Activated CD4-positive, alpha-beta memory T cell treated with anti-CD3 and anti-CD28 coated beads for 36 hours (primary cell): ENCODE results near the gene STRN3. TPM values are rescaled to one million over a fixed set of nuclear protein-coding genes. Genes with fewer than 3 reads are reported as not detected.

Source experiments
- CTCF ChIA-PET: fragments of 350-600 bp; sonication (Branson Sonifier 250); formaldehyde crosslinking; loops from one replicate; lab custom pipeline; 2021; ENCODE audit warnings: antibody characterized with exemption, inconsistent platforms; lab: Charles Lee
- POLR2A ChIA-PET: fragments of 350-600 bp; sonication (Branson Sonifier 250); formaldehyde crosslinking; loops from one replicate; lab custom pipeline; 2021; ENCODE audit warnings: antibody characterized with exemption; lab: Charles Lee
- DNase-seq: peaks from one replicate; pipeline ENCODE4 v3.0.0-alpha.2; 2020
- H3K27ac Mint-ChIP-seq: one replicate; pipeline ENCODE4 v1.8.0; 2021; ENCODE audit warnings: mixed read lengths
- H3K27me3 Mint-ChIP-seq: one replicate; pipeline ENCODE4 v1.8.0; 2021; ENCODE audit warnings: mixed read lengths
- H3K36me3 Mint-ChIP-seq: one replicate; pipeline ENCODE4 v1.8.0; 2021; ENCODE audit warnings: mixed read lengths
- H3K4me1 Mint-ChIP-seq: one replicate; pipeline ENCODE4 v1.8.0; 2021; ENCODE audit warnings: low read depth, mixed read lengths
- H3K4me3 Mint-ChIP-seq: one replicate; pipeline ENCODE4 v1.8.0; 2021; ENCODE audit warnings: mild to moderate bottlenecking, mixed read lengths
- H3K9me3 Mint-ChIP-seq: one replicate; pipeline ENCODE4 v1.8.0; 2021; ENCODE audit warnings: mixed read lengths
- intact Hi-C: fragments of 100-400 bp; cut with micrococcal nuclease; formaldehyde crosslinking; loops from one replicate; pipeline ENCODE4 v1.15.1; 2023
- total RNA-seq, 2 experiments: library from RNA; stranded (reverse); gene quantifications; one replicate each; pipeline ENCODE4 v1.2.3, GENCODE V29; 2021

The STRN3 gene
- total RNA-seq, 2 experiments from 2014 or later = 17.4 to 19.4 TPM

DNA sequence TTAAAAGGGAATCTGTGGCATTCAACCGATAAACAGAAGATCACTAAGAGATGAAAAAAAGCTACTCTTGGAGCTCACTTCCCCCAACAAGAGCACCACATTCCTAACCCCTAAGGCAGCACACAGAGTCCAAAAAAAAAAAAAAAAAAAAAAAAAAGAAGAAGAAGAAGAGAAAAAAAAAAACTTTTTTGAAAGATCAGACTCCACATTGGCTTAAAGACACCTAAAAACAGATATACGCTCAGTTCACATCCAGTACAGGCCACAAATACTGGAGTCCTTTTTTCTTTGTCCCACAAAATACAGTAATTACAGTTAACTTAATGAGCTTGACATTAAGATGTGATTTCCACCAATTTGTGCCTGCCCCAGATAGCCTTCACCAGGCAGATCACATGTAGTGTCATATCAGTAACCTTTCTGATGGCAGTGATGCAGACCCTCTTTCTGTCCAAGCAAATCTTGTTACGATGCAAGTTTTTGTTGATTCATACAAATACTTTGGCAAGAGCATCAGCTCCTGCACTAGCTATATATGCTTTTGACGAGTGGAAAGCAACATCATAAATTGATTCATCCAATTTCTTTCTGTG lies 131.2 kb downstream of the STRN3 start:
- peaks cover 17% of the 10 kb centered on the region for H3K36me3 Mint-ChIP-seq

DNA sequence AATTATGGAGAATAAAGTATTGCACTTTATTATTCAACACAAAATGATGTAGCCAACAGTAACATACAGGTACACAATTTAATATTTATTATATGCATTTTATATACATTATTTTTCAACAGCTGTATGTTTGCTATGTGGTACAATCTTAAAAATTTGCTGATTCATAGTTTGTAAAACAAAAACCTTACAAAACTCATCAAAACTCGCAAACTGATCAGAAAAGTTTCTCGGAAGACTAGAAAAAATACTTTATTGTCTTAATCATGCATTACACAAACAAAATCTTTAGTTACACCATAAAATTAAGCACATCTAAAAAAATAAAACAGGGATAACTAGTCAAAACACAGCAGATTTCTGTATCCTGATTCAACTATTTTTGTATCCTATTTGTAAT lies 132.4 kb downstream of the STRN3 start:
- intact Hi-C loops = no loop called here
- H3K27ac Mint-ChIP-seq = no peak overlapping the region
- peaks cover 17% of the 10 kb centered on the region for H3K36me3 Mint-ChIP-seq
- H3K4me1 Mint-ChIP-seq = peaks cover 5% of the 10 kb centered on the region
- POLR2A ChIA-PET = no interaction called here
- H3K27me3 Mint-ChIP-seq = no peaks in the 10 kb centered on the region
- no peaks in the 10 kb centered on the region for H3K9me3 Mint-ChIP-seq
- CTCF ChIA-PET = no interaction called here
- DNase-seq = no peak
- H3K4me3 Mint-ChIP-seq = no peak overlapping the region

More for the DNA sequence above, 131.2 kb downstream of the STRN3 start:
- no peak overlapping the region for H3K4me3 Mint-ChIP-seq
- no peaks in the 10 kb centered on the region for H3K9me3 Mint-ChIP-seq
- peaks cover 2% of the 10 kb centered on the region for H3K4me1 Mint-ChIP-seq
- no peak overlapping the region for H3K27ac Mint-ChIP-seq
- ChIA-PET POLR2A (no interaction called here), CTCF (interaction anchor here (0.6 to 0.8 kb wide), 2 partner anchors 16 to 324 kb away, joined by 3 to 5 read pairs; no protein-coding TSS in a partner anchor)
- DNase-seq = no peak
- intact Hi-C loops = no loop called here
- H3K27me3 Mint-ChIP-seq = no peaks in the 10 kb centered on the region

DNA sequence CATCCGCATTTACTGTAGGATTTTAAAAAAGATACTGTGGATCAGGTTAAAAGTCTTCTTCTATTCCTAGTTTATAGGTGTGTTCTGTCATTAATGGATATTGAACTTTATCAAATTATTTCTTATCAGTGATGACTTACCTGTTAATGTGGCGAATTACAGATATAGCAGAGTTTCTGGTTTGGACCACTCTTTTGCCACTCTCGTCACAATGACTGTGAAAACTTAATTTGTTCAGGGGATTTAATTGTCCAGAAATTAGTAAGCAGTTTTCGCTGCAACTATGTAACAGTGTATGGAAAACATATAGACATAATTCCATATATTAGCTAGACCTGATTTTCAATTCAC lies 137.0 kb downstream of the STRN3 start:
- peaks cover 6% of the 10 kb centered on the region for H3K4me1 Mint-ChIP-seq
- ChIA-PET CTCF (no interaction called here), POLR2A (no interaction called here)
- no peaks in the 10 kb centered on the region for H3K36me3 Mint-ChIP-seq
- no peaks in the 10 kb centered on the region for H3K27me3 Mint-ChIP-seq
- no peak for DNase-seq
- H3K9me3 Mint-ChIP-seq = no peaks in the 10 kb centered on the region
- intact Hi-C loops = no loop called here
- no peak overlapping the region for H3K27ac Mint-ChIP-seq
- H3K4me3 Mint-ChIP-seq = no peak overlapping the region

DNA sequence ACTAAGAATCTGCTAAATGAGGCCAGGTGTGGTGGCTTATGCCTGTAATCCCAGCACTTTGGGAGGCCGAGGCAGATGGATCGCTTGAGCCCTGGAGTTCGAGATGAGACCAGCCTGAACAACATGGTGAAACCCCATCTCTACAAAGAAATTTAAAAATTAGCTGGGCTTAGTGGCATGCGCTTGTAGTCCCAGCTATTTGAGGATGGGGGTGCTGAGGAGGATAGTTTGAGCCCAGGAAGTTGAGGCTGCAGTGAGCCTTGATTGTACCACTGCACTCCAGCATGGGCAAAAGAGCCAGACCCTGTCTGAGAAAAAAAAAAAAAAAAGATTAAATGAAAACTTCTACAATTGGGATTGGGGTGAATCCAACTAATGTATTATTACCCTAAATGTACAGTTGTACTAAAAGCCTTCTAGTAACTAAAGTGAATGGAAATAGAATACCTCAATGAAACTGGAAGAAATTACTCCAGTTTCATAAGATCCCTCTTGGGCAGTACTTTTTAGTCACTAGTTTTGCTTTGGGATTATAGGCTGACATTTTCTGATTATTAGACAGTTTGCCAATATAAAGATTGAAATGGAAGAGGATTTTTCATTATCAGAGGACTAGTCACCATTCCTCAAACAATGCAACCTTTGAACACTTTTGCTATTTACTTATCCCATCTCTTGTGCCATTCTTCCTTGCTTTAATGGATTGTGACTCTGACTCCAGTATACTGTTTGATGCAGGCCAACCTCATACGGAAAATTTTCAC lies 137.5 kb downstream of the STRN3 start:
- DNase-seq = no peak
- CTCF ChIA-PET = no interaction called here
- H3K27ac Mint-ChIP-seq = no peak overlapping the region
- POLR2A ChIA-PET = interaction anchor here (0.7 kb wide), 1 partner anchor 1442 kb away, joined by 3 read pairs; no protein-coding TSS in a partner anchor
- peaks cover 6% of the 10 kb centered on the region for H3K4me1 Mint-ChIP-seq
- no peak overlapping the region for H3K4me3 Mint-ChIP-seq
- intact Hi-C loops = no loop called here
- H3K9me3 Mint-ChIP-seq = no peaks in the 10 kb centered on the region
- H3K36me3 Mint-ChIP-seq = no peaks in the 10 kb centered on the region
- H3K27me3 Mint-ChIP-seq = no peaks in the 10 kb centered on the region

DNA sequence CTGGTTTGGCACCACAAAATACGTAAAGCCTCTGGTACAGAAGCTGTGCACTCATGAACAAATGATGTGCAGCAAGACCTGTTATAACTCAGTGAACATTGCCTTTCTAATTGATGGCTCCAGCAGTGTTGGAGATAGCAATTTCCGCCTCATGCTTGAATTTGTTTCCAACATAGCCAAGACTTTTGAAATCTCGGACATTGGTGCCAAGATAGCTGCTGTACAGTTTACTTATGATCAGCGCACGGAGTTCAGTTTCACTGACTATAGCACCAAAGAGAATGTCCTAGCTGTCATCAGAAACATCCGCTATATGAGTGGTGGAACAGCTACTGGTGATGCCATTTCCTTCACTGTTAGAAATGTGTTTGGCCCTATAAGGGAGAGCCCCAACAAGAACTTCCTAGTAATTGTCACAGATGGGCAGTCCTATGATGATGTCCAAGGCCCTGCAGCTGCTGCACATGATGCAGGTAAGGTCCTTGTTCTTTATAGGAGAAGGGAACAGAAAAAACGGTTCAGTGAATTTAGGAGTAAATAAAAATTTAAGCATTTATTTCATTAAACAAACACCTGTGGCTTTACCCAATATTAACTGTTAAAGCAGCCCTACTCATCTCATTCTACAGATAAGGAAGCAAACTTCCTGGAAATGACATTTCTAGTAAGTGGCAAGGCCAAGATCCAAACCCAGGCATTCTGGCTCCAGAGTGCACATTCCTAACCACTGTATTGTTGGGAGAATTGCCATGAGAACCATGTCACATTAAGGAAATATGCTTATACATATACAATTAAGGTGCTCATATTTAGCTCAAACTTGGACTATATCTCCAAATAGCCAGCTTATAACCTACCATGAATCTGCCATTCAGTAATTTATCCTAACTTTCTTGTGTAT lies 140.1 kb downstream of the STRN3 start:
- no peaks in the 10 kb centered on the region for H3K9me3 Mint-ChIP-seq
- H3K27ac Mint-ChIP-seq = no peak overlapping the region
- no peak overlapping the region for H3K4me3 Mint-ChIP-seq
- no peaks in the 10 kb centered on the region for H3K36me3 Mint-ChIP-seq
- H3K27me3 Mint-ChIP-seq = no peaks in the 10 kb centered on the region
- DNase-seq = no peak
- ChIA-PET CTCF (no interaction called here), POLR2A (no interaction called here)
- intact Hi-C loops = no loop called here
- peaks cover 6% of the 10 kb centered on the region for H3K4me1 Mint-ChIP-seq

DNA sequence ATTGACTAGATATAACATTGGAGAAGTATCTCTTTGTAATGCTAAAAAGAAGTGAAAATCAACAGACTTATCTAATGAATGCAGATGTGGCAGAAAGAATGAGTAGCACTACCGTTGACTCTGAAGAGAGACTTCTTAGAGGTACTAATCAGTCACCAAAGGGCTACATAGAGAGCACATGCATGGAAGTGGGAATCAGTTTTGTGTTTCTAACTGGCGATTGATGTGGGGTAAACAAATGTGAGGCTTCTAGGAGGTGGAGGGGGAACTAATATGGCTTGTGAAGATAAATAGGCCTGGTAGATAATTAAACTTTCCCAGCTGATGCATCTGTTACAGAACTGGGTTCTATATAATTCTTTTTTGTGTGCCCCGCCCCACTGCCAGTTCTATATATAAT lies 141.3 kb downstream of the STRN3 start:
- ChIA-PET CTCF (no interaction called here), POLR2A (no interaction called here)
- Mint-ChIP-seq H3K4me1 (peaks cover 6% of the 10 kb centered on the region), H3K36me3 (no peaks in the 10 kb centered on the region), H3K9me3 (no peaks in the 10 kb centered on the region), H3K27ac (no peak overlapping the region), H3K27me3 (no peaks in the 10 kb centered on the region), H3K4me3 (no peak overlapping the region)
- intact Hi-C loops = no loop called here
- no peak for DNase-seq

DNA sequence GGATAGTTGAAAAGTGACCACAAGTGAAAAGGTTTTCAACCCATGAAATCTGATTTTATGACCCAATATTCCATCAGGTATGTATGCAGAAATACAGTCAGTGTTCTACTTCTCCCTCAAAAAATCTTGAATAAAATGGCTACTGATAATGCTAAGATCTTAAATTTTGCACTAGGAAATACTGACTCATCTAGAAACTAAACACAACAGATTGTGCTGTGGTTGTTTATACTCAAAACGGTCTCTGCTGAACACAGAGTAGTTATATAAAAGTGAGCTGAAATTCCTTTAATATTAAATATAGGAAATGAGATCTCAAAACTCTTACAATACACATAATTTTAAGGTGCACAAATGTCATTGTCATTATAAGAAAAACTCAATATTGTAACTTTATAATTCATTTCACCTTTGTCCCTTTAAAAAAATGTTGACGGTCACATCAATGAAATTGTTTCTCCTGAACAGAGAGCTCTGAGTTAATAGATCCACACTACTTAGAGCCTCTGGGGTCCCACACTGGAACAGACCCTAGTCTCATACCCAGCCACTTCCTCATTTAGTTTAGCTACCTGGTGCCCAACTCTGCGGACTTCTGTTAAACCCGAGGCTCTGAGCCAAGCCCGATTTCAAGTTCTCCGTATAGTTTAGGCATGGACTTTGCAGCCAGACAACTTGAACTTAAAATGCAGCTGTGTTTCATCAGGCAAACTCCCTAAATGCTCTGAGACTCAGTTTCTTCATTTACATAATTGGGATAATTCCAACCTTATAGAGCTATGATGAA lies 142.5 kb downstream of the STRN3 start:
- H3K27ac Mint-ChIP-seq = no peak overlapping the region
- no peak overlapping the region for H3K4me3 Mint-ChIP-seq
- no peaks in the 10 kb centered on the region for H3K27me3 Mint-ChIP-seq
- intact Hi-C loops = no loop called here
- H3K4me1 Mint-ChIP-seq = no peaks in the 10 kb centered on the region
- no peaks in the 10 kb centered on the region for H3K36me3 Mint-ChIP-seq
- ChIA-PET POLR2A (no interaction called here), CTCF (no interaction called here)
- DNase-seq = no peak
- H3K9me3 Mint-ChIP-seq = no peaks in the 10 kb centered on the region

DNA sequence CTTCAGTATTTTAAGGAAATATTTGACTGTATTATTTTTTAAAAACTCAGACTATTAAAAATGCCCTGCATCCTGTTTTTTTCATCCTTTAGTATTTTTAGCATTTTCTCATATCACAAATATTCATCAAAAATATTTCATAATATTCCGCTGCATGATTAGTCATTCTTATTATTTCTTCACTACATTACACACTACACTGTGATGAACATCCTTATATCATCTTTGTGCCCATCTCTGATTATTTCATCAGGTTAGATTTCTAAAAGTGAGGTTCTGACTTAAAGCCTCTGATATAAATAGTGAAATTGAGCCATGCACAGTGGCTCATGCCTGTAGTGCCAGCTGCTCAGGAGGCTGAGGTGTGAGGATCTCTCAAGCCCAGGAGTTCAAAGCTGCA lies 143.7 kb downstream of the STRN3 start:
- H3K27me3 Mint-ChIP-seq = peaks cover 4% of the 10 kb centered on the region
- H3K4me3 Mint-ChIP-seq = no peak overlapping the region
- ChIA-PET POLR2A (no interaction called here), CTCF (no interaction called here)
- H3K36me3 Mint-ChIP-seq = no peaks in the 10 kb centered on the region
- no peaks in the 10 kb centered on the region for H3K9me3 Mint-ChIP-seq
- H3K27ac Mint-ChIP-seq = no peak overlapping the region
- DNase-seq = no peak
- H3K4me1 Mint-ChIP-seq = no peaks in the 10 kb centered on the region
- intact Hi-C loops = no loop called here

DNA sequence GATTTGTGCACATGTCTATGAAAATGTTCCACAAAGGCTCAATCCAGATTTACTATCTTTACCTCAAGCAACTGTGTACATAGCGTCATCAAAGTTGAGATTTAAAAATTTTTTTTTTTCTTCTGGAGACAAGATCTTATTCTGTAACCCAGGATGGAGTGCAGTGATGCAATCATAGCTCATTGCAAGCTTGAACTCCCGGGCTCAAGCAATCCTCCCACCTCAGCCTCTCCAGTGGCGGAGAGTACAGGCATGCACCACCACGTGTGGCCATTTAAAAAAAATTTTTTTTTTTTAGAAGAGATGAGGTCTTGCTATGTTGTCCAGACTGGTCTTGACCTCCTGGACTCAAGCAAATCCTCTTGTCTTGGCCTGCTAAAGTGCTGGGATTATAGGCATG lies 149.5 kb downstream of the STRN3 start:
- Mint-ChIP-seq H3K27ac (no peak overlapping the region), H3K4me3 (no peak overlapping the region), H3K36me3 (no peaks in the 10 kb centered on the region), H3K4me1 (peaks cover 8% of the 10 kb centered on the region), H3K9me3 (no peaks in the 10 kb centered on the region), H3K27me3 (peaks cover 38% of the 10 kb centered on the region)
- ChIA-PET CTCF (interaction anchor here (0.6 kb wide), 1 partner anchor 184 kb away, joined by 3 read pairs; no protein-coding TSS in a partner anchor), POLR2A (no interaction called here)
- intact Hi-C loops = loop anchor here (10.0 kb wide), 1 partner anchor 222 kb away; no protein-coding TSS in a partner anchor
- DNase-seq = no peak

DNA sequence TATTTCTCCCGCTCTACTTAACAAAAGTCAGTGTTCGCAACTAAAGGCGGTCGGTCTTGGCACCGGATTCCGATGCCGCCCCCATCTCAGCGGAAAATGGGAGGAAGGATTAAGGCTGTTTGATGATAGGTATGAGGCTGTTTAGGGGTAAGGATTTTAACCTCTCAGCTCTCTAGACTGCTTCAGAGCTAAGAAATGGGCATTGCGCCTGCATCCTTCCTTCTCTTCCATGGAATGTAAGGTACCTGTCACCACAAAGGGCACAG lies 150.5 kb downstream of the STRN3 start:
- H3K27ac Mint-ChIP-seq = no peak overlapping the region
- H3K36me3 Mint-ChIP-seq = no peaks in the 10 kb centered on the region
- intact Hi-C loops = loop anchor here (10.0 kb wide), 1 partner anchor 221 kb away; no protein-coding TSS in a partner anchor
- peaks cover 8% of the 10 kb centered on the region for H3K4me1 Mint-ChIP-seq
- H3K4me3 Mint-ChIP-seq = no peak overlapping the region
- H3K9me3 Mint-ChIP-seq = no peaks in the 10 kb centered on the region
- peaks cover 41% of the 10 kb centered on the region for H3K27me3 Mint-ChIP-seq
- ChIA-PET CTCF (no interaction called here), POLR2A (no interaction called here)
- DNase-seq = no peak

DNA sequence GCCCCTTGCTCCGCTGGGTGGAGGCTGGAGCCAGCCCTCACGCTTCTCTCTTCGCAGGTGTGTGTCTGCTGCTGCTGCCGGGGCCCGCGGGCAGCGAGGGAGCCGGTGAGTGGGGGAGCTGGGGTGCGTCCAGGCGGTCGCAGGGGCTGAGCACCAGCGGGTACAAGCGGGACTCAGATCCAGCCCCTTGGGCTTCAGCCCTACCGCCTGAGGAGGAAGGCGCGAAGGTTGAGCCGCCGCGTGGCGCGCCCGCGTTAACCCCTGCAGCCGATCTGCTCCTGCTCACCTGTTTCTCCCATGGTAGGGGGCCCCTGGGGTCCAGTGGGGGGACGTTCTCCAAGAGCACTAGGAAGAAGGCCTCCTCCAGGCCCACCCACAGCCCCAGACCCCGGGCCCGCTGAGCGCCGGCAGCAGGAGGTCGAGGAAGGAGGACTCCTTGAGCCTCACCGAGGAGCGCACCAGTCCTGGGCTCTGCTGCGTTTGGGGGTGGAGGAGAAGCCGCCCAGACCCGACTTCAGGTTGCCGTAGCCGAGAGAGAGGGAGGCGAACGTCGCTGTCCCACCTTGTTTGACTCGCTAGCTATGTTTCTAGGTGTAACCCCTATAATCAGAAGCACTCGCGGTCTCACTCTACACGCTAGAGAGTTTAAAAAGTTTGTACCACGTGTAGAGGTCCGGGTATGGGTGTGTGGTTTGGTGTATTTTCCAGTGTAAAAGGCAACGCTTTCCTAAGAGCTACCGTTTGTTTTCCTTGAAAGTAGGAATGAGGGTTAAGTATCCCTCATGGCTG lies 151.0 kb downstream of the STRN3 start:
- H3K36me3 Mint-ChIP-seq = no peaks in the 10 kb centered on the region
- H3K9me3 Mint-ChIP-seq = no peaks in the 10 kb centered on the region
- intact Hi-C loops = loop anchor here (10.0 kb wide), 1 partner anchor 220 kb away; no protein-coding TSS in a partner anchor
- POLR2A ChIA-PET = no interaction called here
- H3K4me3 Mint-ChIP-seq = peak overlapping the region; percentile 72
- peak; percentile 18 for DNase-seq
- H3K27me3 Mint-ChIP-seq = peaks cover 41% of the 10 kb centered on the region
- peaks cover 8% of the 10 kb centered on the region for H3K4me1 Mint-ChIP-seq
- CTCF ChIA-PET = no interaction called here
- no peak overlapping the region for H3K27ac Mint-ChIP-seq
